IMR-90 (cell line): Measurements from ENCODE around the gene EIF3I.

ENCODE experiments used
- BHLHE40 ChIP-seq: fragments of 150-350 bp; IDR thresholded peaks from 2 replicates; pipeline ENCODE4 v1.6.1; 2016; ENCODE audit warnings: mild to moderate bottlenecking, low read depth, low read length
- CEBPB ChIP-seq: IDR thresholded peaks from 2 replicates; pipeline ENCODE4 v1.6.1; 2012; ENCODE audit warnings: low read depth, low read length, improper control_type of control experiment
- CTCF ChIP-seq: conservative IDR thresholded peaks from 2 replicates; pipeline ENCODE4 v1.5.1; 2012; ENCODE audit warnings: mild to moderate bottlenecking, low read depth, low read length, improper control_type of control experiment
- FOS ChIP-seq: fragments of 150-350 bp; IDR thresholded peaks from 2 replicates; pipeline ENCODE4 v1.6.1; 2016; ENCODE audit warnings: low read depth, low read length
- MAFK ChIP-seq: IDR thresholded peaks from 2 replicates; pipeline ENCODE4 v1.6.1; 2012; ENCODE audit warnings: low read depth, low read length, improper control_type of control experiment
- MAZ ChIP-seq: IDR thresholded peaks from 2 replicates; pipeline ENCODE4 v1.6.1; 2012; ENCODE audit warnings: low read depth, mild to moderate bottlenecking, low read length, improper control_type of control experiment, moderate library complexity, borderline replicate concordance
- POLR2A ChIP-seq: IDR thresholded peaks from 2 replicates; pipeline ENCODE4 v1.6.1; 2012; ENCODE audit warnings: mild to moderate bottlenecking, low read depth, low read length
- RAD21 ChIP-seq: IDR thresholded peaks from 2 replicates; pipeline ENCODE4 v1.6.1; 2012; ENCODE audit warnings: low read length, improper control_type of control experiment
- RCOR1 ChIP-seq: IDR thresholded peaks from 2 replicates; pipeline ENCODE4 v1.6.1; 2012; ENCODE audit warnings: mild to moderate bottlenecking, low read length, improper control_type of control experiment; ENCODE audit not compliant: insufficient replicate concordance
- RFX5 ChIP-seq: IDR thresholded peaks from 2 replicates; pipeline ENCODE4 v1.8.0; 2012; ENCODE audit warnings: low read depth, mild to moderate bottlenecking, low read length, moderate library complexity
- SMC3 ChIP-seq: fragments of 150-350 bp; IDR thresholded peaks from 2 replicates; pipeline ENCODE4 v1.6.1; 2016; ENCODE audit warnings: low read depth, mild to moderate bottlenecking, antibody characterized with exemption, low read length, moderate library complexity
- USF2 ChIP-seq: fragments of 150-350 bp; IDR thresholded peaks from 2 replicates; pipeline ENCODE4 v1.6.1; 2017; ENCODE audit warnings: mild to moderate bottlenecking, antibody characterized with exemption, low read length, low read depth
- TF ChIP-seq, protein P1 (sequence below): fragments of 150-350 bp; IDR thresholded peaks from 2 replicates; pipeline ENCODE4 v1.6.1; 2016; ENCODE audit warnings: low read depth, mild to moderate bottlenecking, low read length, moderate library complexity, borderline replicate concordance

GRCh38 chr1:32234792-32235191 lies 12.6 kb downstream of the EIF3I start:
- no peak for TF ChIP-seq CTCF
- no peak for TF ChIP-seq POLR2A
- TF ChIP-seq BHLHE40 = no peak
- no peak for TF ChIP-seq SMC3
- TF ChIP-seq, protein P1, sequence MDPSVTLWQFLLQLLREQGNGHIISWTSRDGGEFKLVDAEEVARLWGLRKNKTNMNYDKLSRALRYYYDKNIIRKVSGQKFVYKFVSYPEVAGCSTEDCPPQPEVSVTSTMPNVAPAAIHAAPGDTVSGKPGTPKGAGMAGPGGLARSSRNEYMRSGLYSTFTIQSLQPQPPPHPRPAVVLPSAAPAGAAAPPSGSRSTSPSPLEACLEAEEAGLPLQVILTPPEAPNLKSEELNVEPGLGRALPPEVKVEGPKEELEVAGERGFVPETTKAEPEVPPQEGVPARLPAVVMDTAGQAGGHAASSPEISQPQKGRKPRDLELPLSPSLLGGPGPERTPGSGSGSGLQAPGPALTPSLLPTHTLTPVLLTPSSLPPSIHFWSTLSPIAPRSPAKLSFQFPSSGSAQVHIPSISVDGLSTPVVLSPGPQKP = no peak
- no peak for TF ChIP-seq RCOR1
- TF ChIP-seq FOS = no peak
- no peak for TF ChIP-seq MAZ
- no peak for TF ChIP-seq MAFK
- TF ChIP-seq CEBPB = no peak
- no peak for TF ChIP-seq USF2
- no peak for TF ChIP-seq RFX5
- TF ChIP-seq RAD21 = no peak
